ENCODE results near the gene NRXN3. TPM values are rescaled to one million over a fixed set of nuclear protein-coding genes. Genes with fewer than 3 reads are reported as not detected.

The NRXN3 gene
- total and polyA plus RNA-seq, 2 donors (not counting 1 experiment from before 2014, with no cell fraction given), result not detected

- ChIA-PET CTCF (no interaction called here), POLR2A (no interaction called here)
- no peak overlapping the region for H3K9ac ChIP-seq (ENCODE audit: low read length)
- H2AFZ ChIP-seq (ENCODE audit: insufficient read depth, low read depth, low read length, poor library complexity, severe bottlenecking), result no peak overlapping the region
- ATAC-seq (ENCODE audit: low read depth) (no peak), DNase-seq (no peak)
- 69% methylated on average over 3 of the region's 5 CpGs for WGBS (ENCODE audit: insufficient coverage)
- Mint-ChIP-seq H3K27me3 (no peaks in the 10 kb centered on the region), H3K9me3 (ENCODE audit: insufficient read depth) (no peaks in the 10 kb centered on the region), H3K4me3 (no peak overlapping the region), H3K27ac (no peak overlapping the region), H3K4me1 (no peaks in the 10 kb centered on the region)
- intact Hi-C loops (cut with micrococcal nuclease), result no loop called here
- peaks cover 0 to 4% (median 0%) of the 10 kb centered on the region in 3 donors for H3K9me3 ChIP-seq (ENCODE audit: control extremely low read depth in 1 of 3, control insufficient read depth in 2 of 3, insufficient read depth in 1 of 3, low read length in 2 of 3)
- no peaks in the 10 kb centered on the region for H4K20me1 ChIP-seq (ENCODE audit: control insufficient read depth, insufficient read depth, low read length, poor library complexity, severe bottlenecking)
- no peaks in the 10 kb centered on the region for H3K27me3 ChIP-seq (replicated peaks in 1 of 4; ENCODE audit: control extremely low read depth in 1 of 4, control insufficient read depth in 3 of 4, insufficient read depth in 4 of 4, low read length in 3 of 4)
- no peaks in the 10 kb centered on the region for H3K4me1 ChIP-seq (ENCODE audit: control insufficient read depth in 2 of 2, insufficient read depth in 2 of 2, low read length in 2 of 2)
- H3K79me2 ChIP-seq (ENCODE audit: control insufficient read depth, insufficient read depth, low read length), result no peaks in the 10 kb centered on the region
- TF ChIP-seq CTCF (IDR thresholded peaks at IDR 0.05) (no peak), EZH2 (IDR thresholded peaks at IDR 0.05; ENCODE audit: borderline replicate concordance, insufficient read depth, low read depth, low read length, poor library complexity, severe bottlenecking) (no peak)
- no peaks in the 10 kb centered on the region for H3K36me3 ChIP-seq (replicated peaks in 1 of 2; ENCODE audit: control extremely low read depth in 1 of 2, control insufficient read depth in 1 of 2, extremely low read depth in 1 of 2, insufficient read depth in 2 of 2, low read length in 1 of 2)
- no peak overlapping the region for H3K4me3 ChIP-seq (ENCODE audit: control extremely low read depth in 1 of 5, extremely low read depth in 1 of 5, insufficient read depth in 1 of 5, low read depth in 2 of 5, low read length in 4 of 5)
- H3K27ac ChIP-seq (ENCODE audit: low read length in 2 of 2), result no peak overlapping the region
- no peak overlapping the region for H3K4me2 ChIP-seq (replicated peaks; ENCODE audit: low read depth, low read length, poor library complexity, severe bottlenecking)
These were observed 628.6 kb downstream of the NRXN3 start for GRCh38 chr14:78798757-78799156.

- no peaks in the 10 kb centered on the region for H3K36me3 ChIP-seq (replicated peaks in 1 of 2; ENCODE audit: control extremely low read depth in 1 of 2, control insufficient read depth in 1 of 2, extremely low read depth in 1 of 2, insufficient read depth in 2 of 2, low read length in 1 of 2)
- peaks cover 0 to 4% (median 0%) of the 10 kb centered on the region in 3 donors for H3K9me3 ChIP-seq (ENCODE audit: control extremely low read depth in 1 of 3, control insufficient read depth in 2 of 3, insufficient read depth in 1 of 3, low read length in 2 of 3)
- no peak for ATAC-seq (ENCODE audit: low read depth)
- no peak overlapping the region for H3K27ac Mint-ChIP-seq
- no peak overlapping the region for H3K27ac ChIP-seq (ENCODE audit: low read length in 2 of 2)
- no peak overlapping the region for H3K9ac ChIP-seq (ENCODE audit: low read length)
- no peaks in the 10 kb centered on the region for H3K79me2 ChIP-seq (ENCODE audit: control insufficient read depth, insufficient read depth, low read length)
- H3K4me1 Mint-ChIP-seq, result no peaks in the 10 kb centered on the region
- no peak overlapping the region for H3K4me3 Mint-ChIP-seq
- no peaks in the 10 kb centered on the region for H3K27me3 Mint-ChIP-seq
- no peak overlapping the region for H3K4me3 ChIP-seq (ENCODE audit: control extremely low read depth in 1 of 5, extremely low read depth in 1 of 5, insufficient read depth in 1 of 5, low read depth in 2 of 5, low read length in 4 of 5)
- WGBS (ENCODE audit: insufficient coverage), result no CpG with 5 or more reads among the region's 3 CpGs
- no peak overlapping the region for H2AFZ ChIP-seq (ENCODE audit: insufficient read depth, low read depth, low read length, poor library complexity, severe bottlenecking)
- no peaks in the 10 kb centered on the region for H3K9me3 Mint-ChIP-seq (ENCODE audit: insufficient read depth)
- no peak for DNase-seq
- intact Hi-C loops (cut with micrococcal nuclease), result no loop called here
- H3K4me2 ChIP-seq (replicated peaks; ENCODE audit: low read depth, low read length, poor library complexity, severe bottlenecking), result no peak overlapping the region
- no peaks in the 10 kb centered on the region for H4K20me1 ChIP-seq (ENCODE audit: control insufficient read depth, insufficient read depth, low read length, poor library complexity, severe bottlenecking)
- H3K4me1 ChIP-seq (ENCODE audit: control insufficient read depth in 2 of 2, insufficient read depth in 2 of 2, low read length in 2 of 2), result no peaks in the 10 kb centered on the region
- CTCF ChIA-PET, result no interaction called here
- POLR2A ChIA-PET, result no interaction called here
- no peaks in the 10 kb centered on the region for H3K27me3 ChIP-seq (replicated peaks in 1 of 4; ENCODE audit: control extremely low read depth in 1 of 4, control insufficient read depth in 3 of 4, insufficient read depth in 4 of 4, low read length in 3 of 4)
- no peak for TF ChIP-seq CTCF (IDR thresholded peaks at IDR 0.05)
- TF ChIP-seq EZH2 (IDR thresholded peaks at IDR 0.05; ENCODE audit: borderline replicate concordance, insufficient read depth, low read depth, low read length, poor library complexity, severe bottlenecking), result no peak
These were observed 635.4 kb downstream of the NRXN3 start for GRCh38 chr14:78805570-78805969.
